ENCODE measurements around the gene NUDT15.
"Not testable (repeated sequence)": the region's sequence is repeated elsewhere in the genome, so short reads cannot be mapped to it uniquely, and the experiment has no call there.

Gene NUDT15

GRCh38 chr13:48043789-48044503, 6.4 kb downstream of the NUDT15 start:
- no peak for DNase-seq

DNA sequence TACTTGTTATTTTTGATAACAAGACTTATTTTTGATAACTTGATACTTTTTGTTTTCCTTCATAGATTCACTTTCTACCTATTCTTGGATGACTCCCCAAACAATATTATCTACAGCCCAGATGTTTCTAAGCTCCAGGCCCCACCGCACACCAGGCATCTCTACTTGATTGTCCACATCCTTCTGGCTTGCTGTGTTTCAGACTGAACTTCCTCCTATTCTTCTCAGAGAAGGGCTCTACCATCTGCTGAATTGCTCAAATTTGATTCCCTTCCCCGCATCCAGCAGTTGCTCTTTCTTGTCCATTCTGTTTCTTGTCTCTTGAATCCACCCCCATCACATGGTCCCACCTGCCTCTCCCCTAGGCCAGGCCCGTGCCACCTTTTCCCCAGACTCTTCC, 13.0 kb downstream of the NUDT15 start:
- no peak for DNase-seq

DNA sequence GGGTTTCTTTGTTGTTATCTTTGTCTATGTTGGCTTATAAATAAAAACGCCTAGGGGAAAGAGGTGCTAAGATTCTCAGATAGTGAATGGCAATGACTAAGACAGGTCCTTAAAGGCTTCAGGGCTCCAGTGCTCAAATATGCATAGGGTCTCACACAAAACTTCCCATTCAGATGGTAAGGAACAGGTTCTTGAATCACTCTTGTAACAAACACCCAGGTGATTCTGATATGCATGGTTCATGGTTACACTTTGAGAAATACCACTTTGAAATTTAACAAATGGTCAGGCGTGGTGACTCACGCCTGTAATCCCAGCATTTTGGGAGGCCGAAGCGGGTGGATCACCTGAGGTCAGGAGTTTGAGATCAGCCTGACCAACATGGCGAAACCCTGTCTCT, 17.1 kb downstream of the NUDT15 start:
- no peak for DNase-seq

DNA sequence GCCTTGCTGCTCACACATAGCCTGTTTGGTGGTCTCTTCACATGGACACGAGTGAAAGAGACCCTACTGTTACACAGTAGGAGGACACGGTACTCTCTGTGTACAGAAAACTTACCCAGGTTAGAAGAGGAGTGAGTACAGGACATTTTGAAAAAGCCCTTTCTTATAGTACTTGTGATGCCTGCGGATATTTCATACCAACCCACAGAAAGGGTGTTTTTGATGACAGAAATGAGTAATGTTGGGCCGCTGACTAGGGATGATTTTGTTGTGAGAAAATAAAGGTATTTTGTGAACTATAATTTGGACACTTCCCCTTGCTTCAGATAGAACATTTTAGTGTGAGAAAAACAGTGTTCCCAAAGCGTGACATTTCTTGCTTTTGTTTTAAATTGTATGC, 18.2 kb downstream of the NUDT15 start:
- no peak for DNase-seq

DNA sequence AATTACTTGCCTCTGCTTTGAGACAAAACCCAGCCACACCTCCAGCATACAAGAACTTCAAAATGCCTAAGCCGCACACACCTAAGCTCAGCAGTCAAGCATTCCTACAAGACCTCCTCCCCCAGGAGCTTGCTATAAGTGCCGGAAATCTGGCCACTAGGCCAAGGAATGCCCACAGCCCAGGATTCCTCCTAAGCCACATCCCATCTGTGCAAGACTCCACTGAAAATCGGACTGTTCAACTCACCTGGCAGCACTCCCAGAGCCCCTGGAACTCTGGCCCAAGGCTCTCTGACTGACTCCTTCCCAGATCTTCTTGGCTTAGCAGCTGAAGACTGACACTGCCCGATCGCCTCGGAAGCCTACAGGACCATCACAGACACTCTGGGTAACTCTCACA, 21.0 kb downstream of the NUDT15 start:
- not testable (repeated sequence) for DNase-seq

DNA sequence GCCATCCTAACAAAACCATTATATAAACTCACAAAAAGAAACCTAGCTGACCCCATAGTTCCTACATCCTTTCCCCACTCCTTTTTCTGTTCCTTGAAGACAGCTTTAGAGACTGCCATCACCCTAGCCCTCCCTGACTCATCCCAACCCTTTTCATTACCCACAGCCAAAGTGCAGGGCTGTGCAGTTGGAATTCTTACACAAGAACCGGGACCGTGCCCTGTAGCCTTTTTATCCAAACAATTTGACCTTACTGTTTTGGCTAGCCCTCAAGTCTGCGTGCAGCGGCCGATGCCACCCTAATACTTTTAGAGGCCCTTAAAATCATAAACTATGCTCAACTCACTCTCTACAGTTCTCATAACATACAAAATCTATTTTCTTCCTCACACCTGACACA, 22.4 kb downstream of the NUDT15 start:
- not testable (repeated sequence) for DNase-seq

- DNase-seq: no peak
Measured at GRCh38 chr13:48066310-48066989, 28.9 kb downstream of the NUDT15 start.

DNA sequence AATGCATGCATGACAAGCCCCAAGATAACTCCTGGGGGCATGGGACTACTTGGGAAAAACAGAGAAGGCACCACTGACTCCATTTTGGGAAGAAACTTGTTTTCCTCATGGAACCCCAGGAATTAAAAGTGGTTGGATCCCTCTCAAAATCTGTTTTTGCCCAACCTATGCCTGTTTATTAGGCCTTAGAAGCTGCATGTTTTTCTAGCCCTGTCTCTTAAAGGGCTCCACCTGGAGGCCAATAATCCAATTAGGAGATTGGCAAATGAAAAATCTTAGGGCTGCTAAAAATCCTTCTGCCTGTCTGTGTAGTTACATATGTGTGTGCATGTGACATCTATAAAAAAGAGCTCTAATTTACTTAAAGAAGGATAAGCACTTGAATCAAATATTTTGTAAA, 30.5 kb downstream of the NUDT15 start:
- DNase-seq: no peak

DNA sequence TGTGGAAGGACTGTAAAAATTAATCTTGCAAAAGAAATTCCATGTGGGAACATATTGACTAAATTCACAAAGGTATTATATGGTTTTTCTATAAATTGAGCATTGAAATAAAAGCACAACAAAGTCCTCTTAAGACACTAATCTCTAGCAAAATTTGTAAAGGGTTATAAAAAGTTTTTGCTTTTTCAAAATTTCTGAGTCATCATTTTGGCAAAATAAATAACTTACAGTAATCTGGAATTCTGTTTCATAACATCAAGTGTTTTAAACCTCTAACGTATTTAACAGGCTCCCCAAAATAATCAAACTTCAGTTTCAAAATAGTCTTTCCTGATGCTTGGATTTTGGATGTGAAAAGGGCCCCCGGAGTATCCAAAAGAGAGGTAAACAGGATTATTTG, 31.4 kb downstream of the NUDT15 start:
- DNase-seq: no peak

DNA sequence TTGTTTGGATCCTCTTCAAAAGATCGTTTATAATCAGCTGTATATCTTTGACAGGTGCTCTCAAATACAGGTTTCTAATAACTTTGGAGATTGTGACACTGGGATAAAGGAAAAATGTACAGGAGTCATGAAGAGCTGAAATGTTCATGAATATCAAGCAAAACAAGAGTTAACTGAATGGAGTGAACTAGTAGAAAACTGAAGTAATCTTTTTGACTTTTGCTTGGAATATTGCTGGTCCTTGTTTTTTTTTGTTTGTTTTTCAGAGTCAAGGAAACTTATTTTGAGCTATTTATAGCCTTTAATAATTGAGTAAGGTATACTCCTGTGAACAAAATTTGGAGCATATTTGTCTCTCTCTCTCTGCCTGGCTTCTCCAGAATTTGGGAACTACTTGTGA, 32.0 kb downstream of the NUDT15 start:
- DNase-seq: no peak

GRCh38 chr13:48070942-48071341, 33.4 kb downstream of the NUDT15 start:
- DNase-seq: no peak

- DNase-seq: no peak
Measured at GRCh38 chr13:48072304-48072703, 34.8 kb downstream of the NUDT15 start.

DNA sequence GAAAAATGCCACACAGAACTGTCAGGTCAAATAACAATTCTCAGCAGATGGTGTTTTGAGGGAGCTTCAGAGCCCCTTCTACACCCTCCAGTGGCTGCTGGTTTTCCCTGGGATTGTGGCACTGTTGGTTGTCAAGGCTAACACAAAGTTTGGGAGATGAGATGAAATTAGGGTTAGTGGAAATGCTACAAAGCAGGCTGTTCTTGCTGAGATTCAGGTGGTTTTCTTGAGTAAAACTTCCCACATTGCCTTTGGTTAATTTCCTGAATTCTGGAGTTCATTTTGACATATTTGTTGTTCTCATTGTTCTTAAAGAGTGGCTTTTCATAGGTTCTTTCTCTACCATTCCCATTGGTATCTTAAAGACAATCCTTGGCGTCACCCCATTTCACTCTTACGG, 35.3 kb downstream of the NUDT15 start:
- DNase-seq: no peak

DNA sequence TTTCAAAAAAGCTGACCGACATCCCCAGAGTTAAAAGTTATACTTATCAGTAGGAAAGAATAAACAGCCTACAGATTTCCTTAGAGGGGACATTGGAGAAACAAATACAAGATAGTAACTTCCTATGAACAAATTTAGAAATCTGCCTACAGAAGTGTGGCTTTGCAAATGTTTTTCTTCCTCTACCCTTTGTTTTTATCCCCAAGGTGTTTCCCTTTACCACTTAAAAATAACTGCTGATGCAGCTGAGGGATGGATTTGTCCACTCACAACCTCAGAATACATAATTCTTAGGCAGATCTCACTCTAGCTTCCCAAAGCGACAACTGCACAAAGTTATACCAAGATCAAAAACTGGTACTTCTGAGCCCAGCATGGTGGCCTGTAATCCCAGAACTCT, 36.5 kb downstream of the NUDT15 start:
- DNase-seq: no peak

DNA sequence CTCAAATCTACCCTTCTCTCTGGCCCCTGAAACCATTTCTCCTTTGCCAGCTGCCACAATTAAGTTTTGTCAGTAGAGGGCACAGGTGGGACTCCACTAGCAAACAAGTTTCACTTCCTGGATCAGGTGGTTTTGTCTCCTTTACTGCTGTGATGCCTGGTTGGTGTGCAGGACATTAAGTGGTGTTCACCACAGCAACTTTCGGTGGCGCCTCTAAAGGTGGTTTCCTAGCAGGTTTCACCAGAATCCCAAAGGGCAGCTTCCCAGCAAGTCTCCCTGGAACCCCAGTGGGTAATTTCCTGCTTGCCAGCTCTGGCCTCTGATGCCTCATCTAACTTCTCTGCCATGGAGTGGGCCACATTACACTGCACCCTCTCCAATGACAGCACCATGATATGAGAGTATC, 40.7 kb downstream of the NUDT15 start:
- no peak for DNase-seq

DNA sequence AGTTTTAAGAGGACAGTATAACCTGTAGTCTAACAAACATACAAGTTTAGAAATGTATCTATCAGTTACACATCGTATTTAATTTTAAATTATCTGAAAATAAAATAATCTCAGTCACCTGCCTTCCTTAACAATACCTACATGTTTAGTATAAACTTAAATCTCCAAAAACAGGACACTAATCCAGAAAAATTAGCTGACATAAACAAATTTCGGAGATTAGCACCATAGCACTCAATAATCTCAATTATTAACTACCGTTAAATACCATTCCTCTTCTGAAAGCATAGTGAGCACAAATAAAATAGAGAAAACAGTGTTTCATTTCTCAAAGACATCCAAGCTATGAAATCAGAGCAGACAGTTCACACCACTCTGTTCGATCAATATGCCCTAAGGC, 44.2 kb downstream of the NUDT15 start:
- DNase-seq: no peak

GRCh38 chr13:48086272-48086671, 48.7 kb downstream of the NUDT15 start:
- DNase-seq: no peak

GRCh38 chr13:48093588-48093987, 56.1 kb downstream of the NUDT15 start:
- no peak for DNase-seq

DNA sequence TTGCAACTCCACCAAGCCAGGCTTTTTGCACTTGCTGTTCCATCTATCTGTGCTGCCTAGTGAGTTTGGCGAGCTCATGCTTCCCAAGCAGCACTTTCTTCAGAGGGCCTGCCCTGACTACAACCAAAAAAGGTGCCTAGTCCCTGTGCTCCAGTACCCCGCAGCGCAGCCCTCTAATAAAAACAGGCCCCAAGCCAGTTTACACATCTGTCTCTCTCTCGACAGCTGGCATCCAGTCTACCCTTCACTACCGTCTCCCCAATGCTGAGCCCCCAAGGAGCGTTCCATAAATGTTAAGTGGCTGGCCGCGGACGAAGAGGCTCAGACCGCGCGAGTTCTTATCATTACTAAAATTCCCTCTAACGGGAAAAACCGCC, 56.9 kb downstream of the NUDT15 start:
- DNase-seq: no peak

DNA sequence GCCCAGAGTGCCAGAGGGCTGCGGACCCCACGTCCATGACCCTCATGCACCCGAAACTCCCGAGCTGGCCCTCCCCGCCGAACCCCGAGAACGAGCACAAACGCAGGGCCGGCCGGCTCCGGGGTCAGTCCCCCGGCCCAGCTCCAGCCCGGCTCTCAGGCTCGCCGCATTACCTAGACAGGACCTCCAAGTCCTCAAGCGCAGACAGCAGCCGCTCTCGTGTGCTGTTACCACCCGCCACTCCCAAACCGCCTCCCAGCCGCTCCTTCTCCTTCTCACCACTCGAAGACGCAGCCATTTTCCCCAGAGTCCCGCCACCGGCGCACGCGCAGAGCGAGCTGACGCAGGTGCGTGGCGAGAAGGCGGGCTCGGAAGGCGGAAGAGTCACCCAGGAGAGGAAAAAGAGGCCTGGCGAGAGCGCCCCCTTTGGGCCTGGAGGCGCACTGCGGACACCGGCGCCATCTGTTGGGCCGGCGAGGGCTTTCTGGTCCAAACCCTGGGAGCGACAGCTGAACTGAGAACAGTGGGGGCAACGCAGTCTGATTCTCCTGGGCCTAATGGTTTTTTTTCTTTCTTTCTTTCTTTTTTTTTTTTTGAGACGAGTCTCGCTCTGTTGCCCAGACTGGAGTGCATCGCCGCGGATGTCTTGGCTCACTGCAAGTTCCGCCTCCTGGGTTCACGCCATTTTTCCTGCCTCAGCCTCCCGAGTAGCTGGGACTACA, 57.4 kb downstream of the NUDT15 start, which contains the start of gene MED4:
TSS of gene MED4 (minus strand) at position 324 of the 722 bp plus-strand sequence. CDS start at position 298, 26 bp downstream.
- peak; percentile 25 for DNase-seq

- DNase-seq: no peak
Measured at GRCh38 chr13:48096670-48097069, 59.1 kb downstream of the NUDT15 start.
